Kidney (tissue), 14 donors: Measurements from ENCODE around the gene CLASP1. TPM values are rescaled to one million over a fixed set of nuclear protein-coding genes. Genes with fewer than 3 reads are reported as not detected.
A peak's percentile ranks its signal among the peaks of the same experiment; 100 is the strongest.

Source experiments
- DNase-seq, 5 donors: peaks; one replicate each; pipeline ENCODE4 v3.0.0-alpha.2; 2013 to 2020
- FAIRE-seq: peaks from 2 replicates; lab custom pipeline; 2012; peaks lifted over from hg19 to GRCh38; lab: Jason Lieb, UNC
- H3K27ac ChIP-seq, 2 donors: one replicate each; pipeline ENCODE4 v1.7.0; 2013; ENCODE audit warnings: low read depth in 2 of 2, low read length in 2 of 2, inconsistent platforms in 1 of 2
- H3K27me3 ChIP-seq: one replicate; pipeline ENCODE4 v1.7.1; 2013; ENCODE audit warnings: low read length, inconsistent platforms; ENCODE audit not compliant: control insufficient read depth, insufficient read depth
- H3K36me3 ChIP-seq, 3 donors: one replicate each; pipeline versions ENCODE4 v1.7.0 to v1.7.1; 2013; ENCODE audit warnings: low read length in 3 of 3, control low read depth in 1 of 3, inconsistent platforms in 1 of 3; ENCODE audit not compliant: insufficient read depth in 3 of 3, control insufficient read depth in 2 of 3
- H3K4me1 ChIP-seq, 3 donors: one replicate each; pipeline versions ENCODE4 v1.7.0 to v1.7.1; 2013; ENCODE audit warnings: low read length in 3 of 3, inconsistent platforms in 1 of 3, low read depth in 1 of 3; ENCODE audit not compliant: control insufficient read depth in 2 of 3, insufficient read depth in 2 of 3
- H3K4me3 ChIP-seq, 3 donors: one replicate each; pipeline versions ENCODE4 v1.7.0 to v1.8.1; 2013; ENCODE audit warnings: low read length in 3 of 3, control low read depth in 1 of 3, inconsistent platforms in 1 of 3
- H3K9ac ChIP-seq, 3 donors: one replicate each; pipeline versions ENCODE4 v1.7.0 to v1.7.1; 2013; ENCODE audit warnings: low read length in 3 of 3, control low read depth in 1 of 3, inconsistent platforms in 1 of 3
- H3K9me3 ChIP-seq, 3 donors: one replicate each; pipeline versions ENCODE4 v1.7.0 to v1.7.1; 2013; ENCODE audit warnings: low read length in 3 of 3, control low read depth in 1 of 3, inconsistent platforms in 1 of 3; ENCODE audit not compliant: control insufficient read depth in 2 of 3, insufficient read depth in 1 of 3
- intact Hi-C: fragments of 100-400 bp; cut with DNase I; formaldehyde crosslinking; loops from one replicate; pipeline ENCODE4 v1.11.1; 2022
- polyA plus RNA-seq: library from polyadenylated mRNA; stranded (reverse); fragments of 350-450 nt; fragmentation: Illumina TruSeq; extraction: RNeasy Lipid Tissue Mini Kit (QIAGEN cat#74804); gene quantifications from one replicate; pipeline ENCODE4 v1.2.3, GENCODE V29; 2014; ENCODE audit warnings: low read depth, low replicate concordance; ENCODE audit not compliant: insufficient read depth
- total RNA-seq: library from RNA; stranded (reverse); fragmentation: NEBNext Ultra II Directional; extraction: Animal tissue kit (Norgen Biotek cat#: 25700); gene quantifications from one replicate; pipeline ENCODE4 v1.2.1, GENCODE V29; 2021
- TF ChIP-seq, protein P1 (sequence below): IDR thresholded peaks from 3 replicates; pipeline ENCODE4 v1.5.1; 2012; ENCODE audit warnings: mild to moderate bottlenecking, moderate library complexity, borderline replicate concordance; ENCODE audit not compliant: insufficient read depth; ENCODE audit errors: extremely low read depth
- donor health status: control.
- donor health status: control.
- donor health status: control.
- donor health status: control.
- donor health status: control.
- donor health status: DM: yes; HTN: yes; CAD: no.
- donor health status: Normal renal cell carcinoma (clear cell type).

CLASP1 gene
- total and polyA plus RNA-seq, 2 donors from 2014 or later, result 6.8 to 71.5 TPM

DNA sequence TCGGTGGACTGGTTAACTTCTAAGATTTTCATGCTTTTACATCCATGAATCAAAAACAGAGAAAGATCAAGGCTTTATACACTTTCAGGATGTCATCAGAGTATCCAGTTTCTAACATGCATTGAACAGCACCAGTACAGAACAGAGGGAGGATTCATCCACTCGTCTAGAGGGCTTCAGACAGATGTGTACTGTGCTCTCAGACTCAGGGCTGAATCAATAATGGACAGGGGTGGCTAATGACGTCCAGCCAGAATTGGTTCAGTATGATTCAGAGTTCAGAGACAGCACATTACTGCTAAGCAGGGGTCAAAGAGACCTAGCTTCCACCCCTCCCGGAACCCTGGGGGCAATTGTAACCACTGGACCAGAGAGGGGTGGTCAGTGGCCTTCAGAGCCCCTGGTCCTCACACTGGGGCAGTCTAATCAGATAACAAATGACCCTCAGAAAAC lies 81.3 kb downstream of the CLASP1 start:
- Histone ChIP-seq H3K36me3 (no peaks in the 10 kb centered on the region), H3K4me1 (peaks cover 4 to 18% (median 7%) of the 10 kb centered on the region in 3 donors), H3K4me3 (no peak overlapping the region), H3K27ac (no peak overlapping the region), H3K9ac (no peak overlapping the region), H3K9me3 (no peaks in the 10 kb centered on the region), H3K27me3 (no peaks in the 10 kb centered on the region)
- TF ChIP-seq, protein P1, sequence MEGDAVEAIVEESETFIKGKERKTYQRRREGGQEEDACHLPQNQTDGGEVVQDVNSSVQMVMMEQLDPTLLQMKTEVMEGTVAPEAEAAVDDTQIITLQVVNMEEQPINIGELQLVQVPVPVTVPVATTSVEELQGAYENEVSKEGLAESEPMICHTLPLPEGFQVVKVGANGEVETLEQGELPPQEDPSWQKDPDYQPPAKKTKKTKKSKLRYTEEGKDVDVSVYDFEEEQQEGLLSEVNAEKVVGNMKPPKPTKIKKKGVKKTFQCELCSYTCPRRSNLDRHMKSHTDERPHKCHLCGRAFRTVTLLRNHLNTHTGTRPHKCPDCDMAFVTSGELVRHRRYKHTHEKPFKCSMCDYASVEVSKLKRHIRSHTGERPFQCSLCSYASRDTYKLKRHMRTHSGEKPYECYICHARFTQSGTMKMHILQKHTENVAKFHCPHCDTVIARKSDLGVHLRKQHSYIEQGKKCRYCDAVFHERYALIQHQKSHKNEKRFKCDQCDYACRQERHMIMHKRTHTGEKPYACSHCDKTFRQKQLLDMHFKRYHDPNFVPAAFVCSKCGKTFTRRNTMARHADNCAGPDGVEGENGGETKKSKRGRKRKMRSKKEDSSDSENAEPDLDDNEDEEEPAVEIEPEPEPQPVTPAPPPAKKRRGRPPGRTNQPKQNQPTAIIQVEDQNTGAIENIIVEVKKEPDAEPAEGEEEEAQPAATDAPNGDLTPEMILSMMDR, result no peak
- FAIRE-seq (no peak), DNase-seq (no peak)
- intact Hi-C loops, result no loop called here

DNA sequence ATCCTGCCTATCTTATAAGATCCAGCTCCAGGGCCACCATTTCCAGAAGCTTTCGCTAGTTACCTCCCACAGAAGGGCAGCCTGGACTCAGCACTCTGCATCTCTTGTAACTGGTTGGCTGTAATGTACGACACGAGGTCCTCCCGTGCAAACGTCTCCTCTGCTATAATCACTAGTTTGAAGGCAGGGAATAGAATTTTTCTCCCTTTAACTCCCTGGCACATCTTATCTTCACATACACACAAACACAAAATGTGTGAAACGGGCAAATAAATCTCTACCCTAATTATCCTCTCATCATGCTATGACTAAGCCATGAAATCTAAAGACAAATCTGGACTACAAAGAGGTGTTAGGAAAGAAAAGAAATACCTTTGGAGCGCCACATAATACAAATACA lies 81.8 kb downstream of the CLASP1 start:
- FAIRE-seq (no peak), DNase-seq (no peak)
- TF ChIP-seq, protein P1, result no peak
- H3K36me3 ChIP-seq, result no peaks in the 10 kb centered on the region
- H3K9ac ChIP-seq, result no peak overlapping the region
- no peak overlapping the region for H3K27ac ChIP-seq
- no peak overlapping the region for H3K4me3 ChIP-seq
- intact Hi-C loops, result no loop called here
- H3K27me3 ChIP-seq, result no peaks in the 10 kb centered on the region
- peaks cover 4 to 21% (median 7%) of the 10 kb centered on the region in 3 donors for H3K4me1 ChIP-seq
- no peaks in the 10 kb centered on the region for H3K9me3 ChIP-seq

DNA sequence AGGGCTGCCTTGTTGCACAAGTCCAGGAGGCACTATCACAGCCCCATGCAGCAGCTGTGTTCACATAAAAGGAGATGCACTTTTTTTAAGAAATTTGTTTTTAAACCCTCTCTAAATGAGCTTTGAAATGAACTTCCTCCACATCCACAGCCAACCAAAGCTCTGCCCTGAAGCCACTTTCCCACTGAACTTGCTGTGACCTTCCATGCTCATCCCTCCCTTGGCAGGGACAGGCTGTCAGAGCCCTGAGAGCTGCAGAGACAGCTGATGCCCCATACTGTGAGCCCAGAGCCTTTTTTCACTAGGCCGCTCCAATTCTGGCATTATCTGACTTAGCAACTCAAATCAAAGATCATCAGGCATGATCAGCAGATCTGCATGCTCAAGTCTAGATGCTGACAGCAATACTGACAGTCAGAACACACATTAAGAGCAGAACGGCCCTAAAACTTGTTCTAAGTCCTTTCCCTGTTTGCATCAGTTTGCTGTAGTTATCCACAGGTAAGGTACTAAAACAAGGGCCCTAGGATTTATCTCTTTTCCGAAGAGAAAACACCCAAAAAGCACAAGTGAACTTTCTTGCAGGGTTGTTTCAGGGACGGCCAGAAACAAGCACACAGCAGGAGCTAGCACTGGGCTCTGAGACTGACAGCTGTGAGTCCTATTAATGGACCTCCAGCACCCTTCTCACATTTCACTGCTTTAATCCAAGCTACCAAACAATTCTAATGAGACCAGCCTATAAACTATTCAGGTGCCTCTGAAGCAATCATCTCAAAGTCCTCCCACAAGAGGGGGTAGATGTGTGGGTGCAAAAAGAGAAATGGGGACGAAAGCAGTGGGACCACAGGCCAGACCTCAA lies 83.6 kb downstream of the CLASP1 start:
- peak in 2 of 5 donors; percentile 32 to 37 for DNase-seq
- H3K4me1 ChIP-seq, result peaks cover 4 to 27% (median 13%) of the 10 kb centered on the region in 3 donors

More for the DNA sequence above, 83.6 kb downstream of the CLASP1 start:
- Histone ChIP-seq H3K4me3 (no peak overlapping the region), H3K36me3 (no peaks in the 10 kb centered on the region), H3K27ac (no peak overlapping the region), H3K27me3 (no peaks in the 10 kb centered on the region), H3K9me3 (no peaks in the 10 kb centered on the region), H3K9ac (no peak overlapping the region)
- intact Hi-C loops, result no loop called here
- FAIRE-seq, result no peak
- TF ChIP-seq, protein P1, result no peak
